ENCODE data around the gene NENF.

The NENF gene

GRCh38 chr1:212459656-212460055 is 26.9 kb downstream of the NENF start:
- Histone ChIP-seq H3K27me3 (ENCODE audit: insufficient read depth, low read length, poor library complexity, severe bottlenecking) (no peaks in the 10 kb centered on the region), H4K20me1 (ENCODE audit: insufficient read depth, low read length, poor library complexity, severe bottlenecking) (no peaks in the 10 kb centered on the region), H3K4me2 (ENCODE audit: low read depth, low read length, poor library complexity, severe bottlenecking) (no peak overlapping the region), H3F3A (ENCODE audit: low read depth) (no peaks in the 10 kb centered on the region), H3K79me2 (ENCODE audit: insufficient read depth, low read length) (no peaks in the 10 kb centered on the region), H3K9ac (ENCODE audit: low read depth, low read length, poor library complexity, severe bottlenecking) (no peak overlapping the region), H3K36me3 (ENCODE audit: insufficient read depth, low read length) (no peaks in the 10 kb centered on the region), H3K4me3 (ENCODE audit: low read length, poor library complexity, severe bottlenecking) (no peak overlapping the region), H3K9me3 (ENCODE audit: insufficient read depth, low read depth, low read length) (no peaks in the 10 kb centered on the region), H2AFZ (ENCODE audit: low read length) (no peak overlapping the region), H3K9me2 (replicated peaks; ENCODE audit: low read depth, low read length) (no peaks in the 10 kb centered on the region), H3K4me1 (ENCODE audit: insufficient read depth, low read length, poor library complexity, severe bottlenecking) (peaks cover 9% of the 10 kb centered on the region)
- TF ChIP-seq, protein P1, sequence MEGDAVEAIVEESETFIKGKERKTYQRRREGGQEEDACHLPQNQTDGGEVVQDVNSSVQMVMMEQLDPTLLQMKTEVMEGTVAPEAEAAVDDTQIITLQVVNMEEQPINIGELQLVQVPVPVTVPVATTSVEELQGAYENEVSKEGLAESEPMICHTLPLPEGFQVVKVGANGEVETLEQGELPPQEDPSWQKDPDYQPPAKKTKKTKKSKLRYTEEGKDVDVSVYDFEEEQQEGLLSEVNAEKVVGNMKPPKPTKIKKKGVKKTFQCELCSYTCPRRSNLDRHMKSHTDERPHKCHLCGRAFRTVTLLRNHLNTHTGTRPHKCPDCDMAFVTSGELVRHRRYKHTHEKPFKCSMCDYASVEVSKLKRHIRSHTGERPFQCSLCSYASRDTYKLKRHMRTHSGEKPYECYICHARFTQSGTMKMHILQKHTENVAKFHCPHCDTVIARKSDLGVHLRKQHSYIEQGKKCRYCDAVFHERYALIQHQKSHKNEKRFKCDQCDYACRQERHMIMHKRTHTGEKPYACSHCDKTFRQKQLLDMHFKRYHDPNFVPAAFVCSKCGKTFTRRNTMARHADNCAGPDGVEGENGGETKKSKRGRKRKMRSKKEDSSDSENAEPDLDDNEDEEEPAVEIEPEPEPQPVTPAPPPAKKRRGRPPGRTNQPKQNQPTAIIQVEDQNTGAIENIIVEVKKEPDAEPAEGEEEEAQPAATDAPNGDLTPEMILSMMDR (conservative IDR thresholded peaks at IDR 0.05; ENCODE audit: low read length): no peak
- TF ChIP-seq EZH2phosphoT487 (IDR thresholded peaks at IDR 0.05; ENCODE audit: borderline replicate concordance): no peak

GRCh38 chr1:212460376-212460775 is 27.7 kb downstream of the NENF start:
- Histone ChIP-seq H3K79me2 (ENCODE audit: insufficient read depth, low read length) (no peaks in the 10 kb centered on the region), H2AFZ (ENCODE audit: low read length) (no peak overlapping the region), H4K20me1 (ENCODE audit: insufficient read depth, low read length, poor library complexity, severe bottlenecking) (no peaks in the 10 kb centered on the region), H3K4me3 (ENCODE audit: low read length, poor library complexity, severe bottlenecking) (no peak overlapping the region), H3K9me3 (ENCODE audit: insufficient read depth, low read depth, low read length) (no peaks in the 10 kb centered on the region), H3F3A (ENCODE audit: low read depth) (no peaks in the 10 kb centered on the region), H3K36me3 (ENCODE audit: insufficient read depth, low read length) (no peaks in the 10 kb centered on the region), H3K27me3 (ENCODE audit: insufficient read depth, low read length, poor library complexity, severe bottlenecking) (no peaks in the 10 kb centered on the region), H3K4me2 (ENCODE audit: low read depth, low read length, poor library complexity, severe bottlenecking) (no peak overlapping the region), H3K4me1 (ENCODE audit: insufficient read depth, low read length, poor library complexity, severe bottlenecking) (peaks cover 9% of the 10 kb centered on the region), H3K9me2 (replicated peaks; ENCODE audit: low read depth, low read length) (no peaks in the 10 kb centered on the region), H3K9ac (ENCODE audit: low read depth, low read length, poor library complexity, severe bottlenecking) (no peak overlapping the region)
- TF ChIP-seq, protein P1 (conservative IDR thresholded peaks at IDR 0.05; ENCODE audit: low read length): no peak
- TF ChIP-seq EZH2phosphoT487 (IDR thresholded peaks at IDR 0.05; ENCODE audit: borderline replicate concordance): no peak

DNA sequence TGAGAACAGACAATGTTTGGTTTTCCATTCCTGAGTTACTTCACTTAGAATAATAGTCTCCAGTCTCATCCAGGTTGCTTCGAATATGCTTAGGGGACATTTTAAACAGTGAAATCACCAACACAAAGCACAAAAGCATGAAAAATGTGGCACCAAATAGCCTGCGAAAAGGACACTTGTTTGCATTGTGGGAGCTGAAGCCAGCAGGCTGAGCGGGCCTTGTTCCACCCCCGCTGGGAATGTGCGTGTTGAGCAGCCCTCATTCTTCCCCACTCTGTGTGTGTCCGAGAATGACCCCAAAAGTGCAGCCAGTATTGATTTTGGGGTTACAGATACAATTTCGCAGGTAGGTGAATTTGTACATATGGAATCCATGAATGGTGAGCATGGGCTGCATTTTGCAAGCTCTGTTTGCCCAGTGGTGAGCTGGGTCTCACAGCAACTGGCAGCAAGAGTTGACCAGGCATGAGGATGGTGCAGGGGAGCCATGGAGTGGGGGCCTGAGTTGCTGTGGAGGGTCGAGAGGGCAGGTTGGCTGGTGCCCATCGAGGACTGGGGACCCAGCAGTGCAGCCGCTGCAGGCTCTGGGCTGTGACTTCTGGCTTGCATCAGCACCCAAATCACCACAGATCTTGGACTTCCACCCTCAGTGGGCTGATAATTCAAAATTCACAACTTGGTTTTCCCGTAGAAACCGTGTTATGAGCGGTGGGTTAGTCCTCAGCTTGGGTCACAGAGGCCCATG is 29.4 kb downstream of the NENF start:
- Histone ChIP-seq H3K4me3 (ENCODE audit: low read length, poor library complexity, severe bottlenecking) (no peak overlapping the region), H2AFZ (ENCODE audit: low read length) (no peak overlapping the region), H3K36me3 (ENCODE audit: insufficient read depth, low read length) (no peaks in the 10 kb centered on the region), H3K9ac (ENCODE audit: low read depth, low read length, poor library complexity, severe bottlenecking) (no peak overlapping the region), H3K9me2 (replicated peaks; ENCODE audit: low read depth, low read length) (no peaks in the 10 kb centered on the region), H3K79me2 (ENCODE audit: insufficient read depth, low read length) (no peaks in the 10 kb centered on the region), H3K4me2 (ENCODE audit: low read depth, low read length, poor library complexity, severe bottlenecking) (no peak overlapping the region), H4K20me1 (ENCODE audit: insufficient read depth, low read length, poor library complexity, severe bottlenecking) (no peaks in the 10 kb centered on the region), H3F3A (ENCODE audit: low read depth) (no peaks in the 10 kb centered on the region), H3K4me1 (ENCODE audit: insufficient read depth, low read length, poor library complexity, severe bottlenecking) (peaks cover 5% of the 10 kb centered on the region), H3K9me3 (ENCODE audit: insufficient read depth, low read depth, low read length) (no peaks in the 10 kb centered on the region), H3K27me3 (ENCODE audit: insufficient read depth, low read length, poor library complexity, severe bottlenecking) (no peaks in the 10 kb centered on the region)
- TF ChIP-seq, protein P1 (conservative IDR thresholded peaks at IDR 0.05; ENCODE audit: low read length): no peak
- no peak for TF ChIP-seq EZH2phosphoT487 (IDR thresholded peaks at IDR 0.05; ENCODE audit: borderline replicate concordance)
